Hepatocyte (in vitro differentiated cells): ENCODE results near the gene PPP1R1C.

Experiments used
- CTCF ChIP-seq: fragments of 200-600 bp; sonication (generic); IDR thresholded peaks from 2 replicates; pipeline ENCODE4 v1.5.1; 2016; ENCODE audit warnings: antibody characterized with exemption, mild to moderate bottlenecking; ENCODE audit not compliant: poor library complexity
- EZH2 ChIP-seq: fragments of 200-600 bp; sonication (generic); IDR thresholded peaks from 2 replicates; pipeline ENCODE4 v1.6.1; 2016; ENCODE audit warnings: antibody characterized with exemption, mild to moderate bottlenecking, borderline replicate concordance

DNA sequence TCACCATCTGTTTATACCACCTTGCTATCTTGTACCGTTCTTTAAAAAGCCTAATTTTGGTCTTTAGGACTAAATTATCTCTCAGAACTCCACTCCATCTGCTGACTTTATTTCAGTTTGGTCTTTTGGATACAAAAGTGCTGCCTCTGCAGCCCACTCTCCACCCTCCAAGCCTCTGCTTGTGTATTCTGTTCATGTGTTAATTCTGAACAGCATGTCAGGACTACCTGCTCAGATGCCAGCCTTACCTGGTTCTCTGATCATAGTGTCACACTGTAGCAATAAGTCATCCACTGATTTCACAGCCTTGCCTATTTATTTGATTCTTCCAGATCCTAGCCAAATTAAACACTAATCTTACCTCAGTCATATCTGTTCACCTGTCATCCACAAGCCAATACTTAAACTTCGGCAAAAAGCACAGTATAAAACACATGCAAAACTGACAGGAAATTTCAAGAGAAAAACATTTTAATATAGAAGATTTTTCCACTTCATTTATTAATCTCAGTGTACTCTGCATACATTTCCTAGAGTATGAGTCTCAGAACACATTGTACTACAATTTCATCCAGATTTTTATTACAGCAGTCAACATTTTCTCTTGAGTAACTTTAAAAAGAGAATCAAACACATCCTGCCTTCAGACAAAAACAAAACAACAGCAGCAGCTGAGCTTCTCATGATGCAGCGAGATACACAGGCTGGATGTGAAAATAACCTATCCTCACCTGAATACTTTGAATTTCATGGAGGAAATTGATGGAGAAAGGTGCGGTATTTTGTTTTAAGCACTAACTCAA, 64.9 kb downstream of the PPP1R1C start:
- TF ChIP-seq CTCF: no peak
- no peak for TF ChIP-seq EZH2
